Erythroblast (primary cell): ENCODE results near the gene TNNI3K.

Source experiments
- GATA1 ChIP-seq: IDR thresholded peaks from 2 replicates; pipeline ENCODE4 v1.6.1; 2011; ENCODE audit warnings: low read depth, mild to moderate bottlenecking, control low read depth, low read length, moderate library complexity
- POLR2A ChIP-seq: IDR thresholded peaks from 2 replicates; pipeline ENCODE4 v1.6.1; 2011; ENCODE audit warnings: mild to moderate bottlenecking, low read length

GRCh38 chr1:74571493-74571800, 336.3 kb downstream of the TNNI3K start:
- TF ChIP-seq POLR2A (no peak), GATA1 (no peak)
